ENCODE results near the gene SPTSSB. TPM values are rescaled to one million over a fixed set of nuclear protein-coding genes. Genes with fewer than 3 reads are reported as not detected.

Gene SPTSSB
- not detected for total RNA-seq

- peak; percentile 6 to 34 for DNase-seq
- no peaks in the 10 kb centered on the region for H3K9me3 ChIP-seq
- WGBS, 2 donors = 1% methylated on average over 38 to 43 of the region's 53 CpGs
- peak within 1 kb of the TSS in 1 of 3 donors; percentile 2 for H3K27ac ChIP-seq
- intact Hi-C loops (cut with DNase I) = no loop called here
- no peak for TF ChIP-seq POLR2A (IDR thresholded peaks at IDR 0.05)
- TF ChIP-seq CTCF (IDR thresholded peaks at IDR 0.05) = no peak
- H3K4me3 ChIP-seq (replicated peaks in 1 of 3) = peak within 1 kb of the TSS in 2 of 3 donors; percentile 17 to 33
- H3K27me3 ChIP-seq = no peaks in the 10 kb centered on the region
- no peaks in the 10 kb centered on the region for H3K36me3 ChIP-seq
- peaks cover 7 to 17% of the 10 kb centered on the region in 2 donors for H3K4me1 ChIP-seq
These were observed at the start of gene SPTSSB for GRCh38 chr3:161371441-161372320. SPTSSB (minus strand) TSS chr3:161371517; CDS start chr3:161346323, 25,194 bp downstream.

GRCh38 chr3:161420746-161421145 lies 49.4 kb upstream of the SPTSSB start:
- WGBS, 2 donors = 29 to 33% methylated on average over 8 of the region's 8 CpGs
- Histone ChIP-seq H3K4me1 (peaks cover 16 to 17% of the 10 kb centered on the region in 2 donors), H3K9me3 (no peaks in the 10 kb centered on the region), H3K4me3 (replicated peaks in 1 of 3) (no peak overlapping the region), H3K36me3 (no peaks in the 10 kb centered on the region), H3K27ac (peak overlapping the region in 1 of 3 donors; percentile 77), H3K27me3 (no peaks in the 10 kb centered on the region)
- DNase-seq = peak in 1 of 2 donors; percentile 38
- intact Hi-C loops (cut with DNase I) = no loop called here
- peak in 3 of 6 experiments; percentile 14 to 32 (median 31) for TF ChIP-seq CTCF (IDR thresholded peaks at IDR 0.05)
- TF ChIP-seq POLR2A (IDR thresholded peaks at IDR 0.05) = no peak

GRCh38 chr3:161419555-161420333 lies 48.4 kb upstream of the SPTSSB start:
- TF ChIP-seq POLR2A (IDR thresholded peaks at IDR 0.05) = no peak
- no peak for DNase-seq
- Histone ChIP-seq H3K36me3 (no peaks in the 10 kb centered on the region), H3K9me3 (no peaks in the 10 kb centered on the region), H3K27me3 (no peaks in the 10 kb centered on the region), H3K27ac (peak overlapping the region in 1 of 3 donors; percentile 77), H3K4me1 (peaks cover 22 to 25% of the 10 kb centered on the region in 2 donors), H3K4me3 (replicated peaks in 1 of 3) (no peak overlapping the region)
- 94 to 95% methylated on average over 3 of the region's 3 CpGs for WGBS, 2 donors
- intact Hi-C loops (cut with DNase I) = no loop called here

GRCh38 chr3:161415506-161416231 lies 44.4 kb upstream of the SPTSSB start:
- WGBS, 2 donors = 4 to 5% methylated on average over 1 of the region's 1 CpG
- Histone ChIP-seq H3K27me3 (no peaks in the 10 kb centered on the region), H3K4me1 (peaks cover 19 to 29% of the 10 kb centered on the region in 2 donors), H3K4me3 (replicated peaks in 1 of 3) (no peak overlapping the region), H3K27ac (peak overlapping the region; percentile 53 to 93 (median 70)), H3K9me3 (no peaks in the 10 kb centered on the region), H3K36me3 (no peaks in the 10 kb centered on the region)
- peak; percentile 19 to 46 for DNase-seq
- intact Hi-C loops (cut with DNase I) = no loop called here
- TF ChIP-seq POLR2A (IDR thresholded peaks at IDR 0.05) (peak in 1 of 2 donors; percentile 11), CTCF (IDR thresholded peaks at IDR 0.05) (no peak)

- 83 to 91% methylated on average over 1 of the region's 1 CpG for WGBS, 2 donors
- intact Hi-C loops (cut with DNase I) = no loop called here
These were observed 43.6 kb upstream of the SPTSSB start for GRCh38 chr3:161414907-161415306.

More at GRCh38 chr3:161414907-161415306, 43.6 kb upstream of the SPTSSB start:
- Histone ChIP-seq H3K4me3 (replicated peaks in 1 of 3) (no peak overlapping the region), H3K27me3 (no peaks in the 10 kb centered on the region), H3K36me3 (no peaks in the 10 kb centered on the region), H3K9me3 (no peaks in the 10 kb centered on the region), H3K27ac (peak overlapping the region in 2 of 3 donors; percentile 70 to 93), H3K4me1 (peaks cover 19 to 25% of the 10 kb centered on the region in 2 donors)
- no peak for TF ChIP-seq CTCF (IDR thresholded peaks at IDR 0.05)
- TF ChIP-seq POLR2A (IDR thresholded peaks at IDR 0.05) = no peak
- no peak for DNase-seq

Data from thyroid gland (tissue), 4 donors.